Prostate gland (tissue), 2 donors: ENCODE results near the gene SIRT2. TPM values are rescaled to one million over a fixed set of nuclear protein-coding genes. Genes with fewer than 3 reads are reported as not detected.
"Not testable (repeated sequence)": the region's sequence is repeated elsewhere in the genome, so short reads cannot be mapped to it uniquely, and the experiment has no call there.

ENCODE experiments used
- DNase-seq: peaks from one replicate; pipeline ENCODE4 v3.0.0-alpha.2; 2019; ENCODE audit warnings: low spot score
- H3K27ac ChIP-seq, 2 donors: fragments of 200-600 bp; sonication (generic); 2 replicates each; pipeline ENCODE4 v1.5.1; 2017 to 2019
- H3K27me3 ChIP-seq: fragments of 200-600 bp; sonication (generic); replicated peaks from 2 replicates; pipeline ENCODE4 v1.5.1; 2019; ENCODE audit not compliant: insufficient read depth
- H3K36me3 ChIP-seq, 2 donors: fragments of 200-600 bp; sonication (generic); 1 replicate in 1 of 2; 2 replicates in 1 of 2; pipeline versions ENCODE4 v1.5.1 to v1.8.1; 2017 to 2019
- H3K4me1 ChIP-seq: fragments of 200-600 bp; sonication (generic); replicated peaks from 2 replicates; pipeline ENCODE4 v1.5.1; 2019
- H3K4me3 ChIP-seq, 2 donors: fragments of 200-600 bp; sonication (generic); 2 replicates each; pipeline ENCODE4 v1.5.1; 2017 to 2019
- H3K9me3 ChIP-seq: fragments of 200-600 bp; sonication (generic); 2 replicates; pipeline ENCODE4 v1.5.1; 2017
- POLR2A ChIP-seq: fragments of 450-650 bp; IDR thresholded peaks from one replicate; pipeline ENCODE4 v1.6.1; 2016; ENCODE audit warnings: antibody characterized with exemption, mild to moderate bottlenecking
- POLR2AphosphoS5 ChIP-seq: sonication (generic); formaldehyde crosslinking; IDR thresholded peaks from one replicate; pipeline ENCODE4 v1.6.1; 2017; ENCODE audit warnings: antibody characterized with exemption
- WGBS: methylation state at CpG from one replicate; pipeline ENCODE4 v1.1.5; 2018; 5-methylcytosine and 5-hydroxymethylcytosine counted together
- intact Hi-C: fragments of 100-400 bp; cut with DNase I; formaldehyde crosslinking; loops from one replicate; pipeline ENCODE4 v1.14.2; 2022
- total RNA-seq, 2 donors: library from RNA; depleted of rRNA; stranded (reverse); fragments of >200 nt; gene quantifications; one replicate each; pipeline ENCODE4 v1.1.0, GENCODE V29; 2016
- TF ChIP-seq, protein P1 (sequence below), 4 experiments: fragments of 200-600 bp in 2 of 4; fragments of 450-650 bp in 2 of 4; sonication (generic) in 2 of 4; IDR thresholded peaks; 1 replicate in 3 of 4; 2 replicates in 1 of 4; pipeline ENCODE4 v1.5.1; 2016 to 2019; ENCODE audit warnings: antibody characterized with exemption in 4 of 4, mild to moderate bottlenecking in 2 of 4, moderate library complexity in 2 of 4

SIRT2 gene
- total RNA-seq, 2 donors from 2014 or later, result 55.8 to 89.0 TPM

DNA sequence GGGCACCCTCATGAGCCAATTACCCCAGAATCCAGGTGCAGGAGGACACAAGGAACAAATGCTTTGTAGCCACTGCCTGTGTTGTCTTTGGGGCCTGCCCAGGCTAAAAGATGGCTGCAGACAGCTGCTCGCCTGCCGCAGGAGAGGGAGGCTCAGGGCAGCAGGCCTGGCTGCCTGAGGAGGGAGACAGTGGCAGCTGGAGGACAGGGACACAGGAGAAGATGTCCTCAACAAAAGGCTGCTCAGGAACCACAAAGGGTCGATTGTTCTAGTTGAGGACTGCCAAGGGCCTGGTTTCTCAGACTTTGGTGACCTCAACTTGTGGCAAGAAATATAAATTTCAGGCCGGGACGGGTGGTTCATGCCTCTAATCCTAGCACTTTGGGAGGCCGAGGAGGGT lies 7.6 kb downstream of the SIRT2 start:
- H3K27me3 ChIP-seq, result no peaks in the 10 kb centered on the region
- TF ChIP-seq, protein P1, sequence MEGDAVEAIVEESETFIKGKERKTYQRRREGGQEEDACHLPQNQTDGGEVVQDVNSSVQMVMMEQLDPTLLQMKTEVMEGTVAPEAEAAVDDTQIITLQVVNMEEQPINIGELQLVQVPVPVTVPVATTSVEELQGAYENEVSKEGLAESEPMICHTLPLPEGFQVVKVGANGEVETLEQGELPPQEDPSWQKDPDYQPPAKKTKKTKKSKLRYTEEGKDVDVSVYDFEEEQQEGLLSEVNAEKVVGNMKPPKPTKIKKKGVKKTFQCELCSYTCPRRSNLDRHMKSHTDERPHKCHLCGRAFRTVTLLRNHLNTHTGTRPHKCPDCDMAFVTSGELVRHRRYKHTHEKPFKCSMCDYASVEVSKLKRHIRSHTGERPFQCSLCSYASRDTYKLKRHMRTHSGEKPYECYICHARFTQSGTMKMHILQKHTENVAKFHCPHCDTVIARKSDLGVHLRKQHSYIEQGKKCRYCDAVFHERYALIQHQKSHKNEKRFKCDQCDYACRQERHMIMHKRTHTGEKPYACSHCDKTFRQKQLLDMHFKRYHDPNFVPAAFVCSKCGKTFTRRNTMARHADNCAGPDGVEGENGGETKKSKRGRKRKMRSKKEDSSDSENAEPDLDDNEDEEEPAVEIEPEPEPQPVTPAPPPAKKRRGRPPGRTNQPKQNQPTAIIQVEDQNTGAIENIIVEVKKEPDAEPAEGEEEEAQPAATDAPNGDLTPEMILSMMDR (IDR thresholded peaks at IDR 0.05), result no peak
- no peak for TF ChIP-seq POLR2AphosphoS5
- TF ChIP-seq POLR2A, result no peak
- no peaks in the 10 kb centered on the region for H3K9me3 ChIP-seq
- intact Hi-C loops, result no loop called here
- H3K36me3 ChIP-seq, result peaks cover 5 to 9% of the 10 kb centered on the region in 2 donors
- H3K27ac ChIP-seq, result no peak overlapping the region
- no peak overlapping the region for H3K4me3 ChIP-seq
- no peaks in the 10 kb centered on the region for H3K4me1 ChIP-seq
- 85% methylated on average over 6 of the region's 6 CpGs for WGBS
- no peak for DNase-seq

DNA sequence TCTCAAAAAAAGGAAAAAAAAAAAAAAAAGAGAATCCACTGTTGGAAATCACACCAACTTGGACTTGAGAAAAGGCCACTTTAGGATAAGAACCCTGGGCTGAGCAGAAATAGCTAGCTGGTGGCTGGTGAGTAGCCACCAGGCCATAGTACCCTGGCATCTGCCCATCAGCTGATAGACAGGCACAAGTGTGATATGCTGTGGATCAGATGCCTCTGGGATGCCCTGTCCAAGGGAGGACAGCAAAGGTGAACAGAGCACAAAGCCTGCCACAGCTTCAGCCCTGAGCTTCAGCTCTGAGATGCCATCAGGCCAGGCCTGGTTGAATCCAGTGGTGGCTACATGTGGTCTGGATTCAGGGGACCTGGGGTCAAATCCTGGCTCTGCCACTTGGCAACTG lies 8.7 kb downstream of the SIRT2 start:
- no peak for TF ChIP-seq POLR2A
- TF ChIP-seq, protein P1 (IDR thresholded peaks at IDR 0.05), result no peak
- TF ChIP-seq POLR2AphosphoS5, result no peak
- DNase-seq, result no peak
- Histone ChIP-seq H3K27me3 (no peaks in the 10 kb centered on the region), H3K36me3 (peaks cover 5 to 9% of the 10 kb centered on the region in 2 donors), H3K4me1 (no peaks in the 10 kb centered on the region), H3K9me3 (no peaks in the 10 kb centered on the region), H3K27ac (no peak overlapping the region), H3K4me3 (no peak overlapping the region)
- intact Hi-C loops, result no loop called here

DNA sequence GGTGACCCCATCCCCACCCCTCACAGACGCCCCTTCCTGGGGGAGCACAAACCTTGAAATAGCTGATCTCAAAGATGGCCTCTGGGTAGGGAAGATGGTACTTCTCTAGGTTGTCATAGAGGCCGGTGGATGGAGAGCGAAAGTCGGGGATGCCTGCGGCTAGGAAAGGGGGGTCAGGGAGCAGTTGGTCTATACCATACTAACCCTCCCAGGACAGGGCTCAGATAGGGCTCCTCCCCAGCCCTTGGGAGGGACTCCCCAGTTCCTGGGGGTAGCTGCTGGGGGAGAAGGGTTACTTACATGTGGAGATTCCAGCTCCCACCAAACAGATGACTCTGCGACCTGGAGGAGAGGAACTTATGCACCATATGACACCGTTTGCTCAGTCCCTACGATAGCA lies 9.6 kb downstream of the SIRT2 start:
- no peaks in the 10 kb centered on the region for H3K4me1 ChIP-seq
- H3K27ac ChIP-seq, result no peak overlapping the region
- DNase-seq, result no peak
- 92% methylated on average over 8 of the region's 8 CpGs for WGBS
- no peak overlapping the region for H3K4me3 ChIP-seq
- no peaks in the 10 kb centered on the region for H3K27me3 ChIP-seq
- TF ChIP-seq POLR2A, result no peak
- no peak for TF ChIP-seq POLR2AphosphoS5
- TF ChIP-seq, protein P1 (IDR thresholded peaks at IDR 0.05), result no peak
- peaks cover 5 to 9% of the 10 kb centered on the region in 2 donors for H3K36me3 ChIP-seq
- no peaks in the 10 kb centered on the region for H3K9me3 ChIP-seq
- intact Hi-C loops, result loop anchor here (5.0 kb wide), 1 partner anchor 488 kb away; the partner anchor contains the start of gene FAM98C

DNA sequence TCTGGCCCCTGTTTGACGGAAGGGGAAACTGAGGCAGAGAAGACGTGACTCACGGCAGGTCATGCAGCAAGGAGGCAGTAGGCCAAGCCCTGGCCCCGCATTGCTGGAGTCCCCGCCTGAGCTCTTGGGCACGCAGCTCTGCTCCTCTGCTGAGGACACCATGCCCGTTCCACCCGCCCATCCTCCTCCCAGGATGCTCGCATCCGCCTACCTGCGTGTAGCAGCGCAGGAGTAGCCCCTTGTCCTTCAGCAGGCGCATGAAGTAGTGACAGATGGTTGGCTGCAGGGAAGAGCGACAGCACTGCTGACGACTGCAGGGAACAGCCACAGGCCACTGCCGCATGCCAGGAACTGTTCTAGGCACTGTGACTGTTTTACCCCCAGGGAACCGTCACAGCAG lies 10.5 kb downstream of the SIRT2 start:
- DNase-seq, result no peak
- Histone ChIP-seq H3K27me3 (no peaks in the 10 kb centered on the region), H3K9me3 (no peaks in the 10 kb centered on the region), H3K36me3 (peaks cover 5 to 9% of the 10 kb centered on the region in 2 donors), H3K4me1 (no peaks in the 10 kb centered on the region), H3K4me3 (no peak overlapping the region), H3K27ac (no peak overlapping the region)
- intact Hi-C loops, result loop anchor here (5.0 kb wide), 1 partner anchor 487 kb away; the partner anchor contains the start of gene FAM98C
- 95% methylated on average over 17 of the region's 17 CpGs for WGBS
- TF ChIP-seq POLR2AphosphoS5, result no peak
- TF ChIP-seq POLR2A, result no peak
- TF ChIP-seq, protein P1 (IDR thresholded peaks at IDR 0.05), result no peak

- not testable (repeated sequence) for H3K4me3 ChIP-seq, H3K27ac ChIP-seq, H3K27me3 ChIP-seq, H3K4me1 ChIP-seq, H3K36me3 ChIP-seq, H3K9me3 ChIP-seq, DNase-seq
- 94% methylated on average over 3 of the region's 3 CpGs for WGBS
- intact Hi-C loops, result loop anchor here (5.0 kb wide), 1 partner anchor 482 kb away; the partner anchor contains the start of gene FAM98C
These were observed 14.7 kb downstream of the SIRT2 start for GRCh38 chr19:38884691-38885090.
